Loucy (cell line): ENCODE results near the gene B4GALNT3.

Experiments used
- H2AFZ ChIP-seq: fragments of 200-600 bp; sonication (generic); 2 replicates; pipeline ENCODE4 v1.6.0; 2016; ENCODE audit warnings: antibody characterized with exemption, mild to moderate bottlenecking, low read length, moderate library complexity
- H3F3A ChIP-seq: fragments of 200-600 bp; 2 replicates; pipeline ENCODE4 v1.6.0; 2016; ENCODE audit warnings: antibody characterized with exemption, low read depth, mild to moderate bottlenecking
- H3K27me3 ChIP-seq: fragments of 200-600 bp; sonication (generic); 2 replicates; pipeline ENCODE4 v1.6.1; 2014; ENCODE audit warnings: low read length, mild to moderate bottlenecking; ENCODE audit not compliant: insufficient read depth, poor library complexity, severe bottlenecking
- H3K36me3 ChIP-seq: fragments of 200-600 bp; sonication (generic); 2 replicates; pipeline ENCODE4 v1.6.1; 2016; ENCODE audit warnings: low read length; ENCODE audit not compliant: insufficient read depth
- H3K4me1 ChIP-seq: fragments of 200-600 bp; sonication (generic); 2 replicates; pipeline ENCODE4 v1.5.1; 2014; ENCODE audit warnings: low read length, mild to moderate bottlenecking; ENCODE audit not compliant: insufficient read depth, poor library complexity, severe bottlenecking
- H3K4me2 ChIP-seq: fragments of 200-600 bp; sonication (generic); 2 replicates; pipeline ENCODE4 v1.6.0; 2014; ENCODE audit warnings: antibody characterized with exemption, low read length, low read depth, mild to moderate bottlenecking; ENCODE audit not compliant: poor library complexity, severe bottlenecking
- H3K4me3 ChIP-seq: fragments of 200-600 bp; sonication (generic); 2 replicates; pipeline ENCODE4 v1.5.1; 2014; ENCODE audit warnings: low read length, mild to moderate bottlenecking, mixed read lengths; ENCODE audit not compliant: poor library complexity, severe bottlenecking
- H3K79me2 ChIP-seq: fragments of 200-600 bp; sonication (generic); 2 replicates; pipeline ENCODE4 v1.6.1; 2014; ENCODE audit warnings: low read length; ENCODE audit not compliant: insufficient read depth
- H3K9ac ChIP-seq: fragments of 200-600 bp; sonication (generic); 2 replicates; pipeline ENCODE4 v1.6.0; 2014; ENCODE audit warnings: mild to moderate bottlenecking, low read depth, low read length, moderate library complexity; ENCODE audit not compliant: poor library complexity, severe bottlenecking
- H3K9me2 ChIP-seq: fragments of 200-600 bp; sonication (generic); replicated peaks from 2 replicates; pipeline ENCODE4 v1.6.1; 2016; ENCODE audit warnings: low read depth, low read length, mixed read lengths
- H3K9me3 ChIP-seq: fragments of 200-600 bp; sonication (generic); 2 replicates; pipeline ENCODE4 v1.6.1; 2014; ENCODE audit warnings: mild to moderate bottlenecking, antibody characterized with exemption, low read length, low read depth; ENCODE audit not compliant: insufficient read depth
- H4K20me1 ChIP-seq: fragments of 200-600 bp; sonication (generic); 2 replicates; pipeline ENCODE4 v1.6.0; 2014; ENCODE audit warnings: antibody characterized with exemption, low read length, mild to moderate bottlenecking; ENCODE audit not compliant: insufficient read depth, poor library complexity, severe bottlenecking
- CTCF ChIP-seq: fragments of 200-600 bp; sonication (generic); conservative IDR thresholded peaks from 2 replicates; pipeline ENCODE4 v1.5.1; 2014; ENCODE audit warnings: mild to moderate bottlenecking, antibody characterized with exemption, low read length
- EZH2phosphoT487 ChIP-seq: fragments of 200-600 bp; IDR thresholded peaks from 2 replicates; pipeline ENCODE4 v1.6.1; 2018; ENCODE audit warnings: antibody characterized with exemption, mild to moderate bottlenecking, moderate library complexity, borderline replicate concordance

The B4GALNT3 gene

GRCh38 chr12:563250-563781 lies 103.6 kb downstream of the B4GALNT3 start:
- Histone ChIP-seq H3K27me3 (no peaks in the 10 kb centered on the region), H3K79me2 (peaks cover 19% of the 10 kb centered on the region; the same call in 1 of the 2 replicates), H3K9me3 (no peaks in the 10 kb centered on the region), H3K4me1 (peaks cover 64% of the 10 kb centered on the region), H3F3A (peaks cover 4% of the 10 kb centered on the region; the same call in 1 of the 2 replicates), H2AFZ (peak overlapping the region; percentile 32; the same call in 1 of the 2 replicates), H3K9me2 (no peaks in the 10 kb centered on the region), H3K4me3 (peak overlapping the region; percentile 72), H3K9ac (peak overlapping the region; percentile 81), H3K36me3 (no peaks in the 10 kb centered on the region), H3K4me2 (peak overlapping the region; percentile 93), H4K20me1 (no peaks in the 10 kb centered on the region)
- TF ChIP-seq CTCF: no peak
- TF ChIP-seq EZH2phosphoT487: no peak

- no peaks in the 10 kb centered on the region for H3K27me3 ChIP-seq
- no peaks in the 10 kb centered on the region for H3K9me3 ChIP-seq
- no peak for TF ChIP-seq EZH2phosphoT487
- no peak for TF ChIP-seq CTCF
- H4K20me1 ChIP-seq: no peaks in the 10 kb centered on the region
- H3K4me3 ChIP-seq: peak overlapping the region; percentile 72
- H3K4me2 ChIP-seq: peak overlapping the region; percentile 93
- no peaks in the 10 kb centered on the region for H3K36me3 ChIP-seq
- peaks cover 4% of the 10 kb centered on the region; the same call in 1 of the 2 replicates for H3F3A ChIP-seq
- H3K9ac ChIP-seq: peak overlapping the region; percentile 81
- H3K79me2 ChIP-seq: peaks cover 19% of the 10 kb centered on the region; the same call in 1 of the 2 replicates
- H3K9me2 ChIP-seq: no peaks in the 10 kb centered on the region
- peaks cover 68% of the 10 kb centered on the region for H3K4me1 ChIP-seq
- H2AFZ ChIP-seq: peak overlapping the region; percentile 32; the same call in 1 of the 2 replicates
Measured at GRCh38 chr12:563787-564298, 104.1 kb downstream of the B4GALNT3 start.

DNA sequence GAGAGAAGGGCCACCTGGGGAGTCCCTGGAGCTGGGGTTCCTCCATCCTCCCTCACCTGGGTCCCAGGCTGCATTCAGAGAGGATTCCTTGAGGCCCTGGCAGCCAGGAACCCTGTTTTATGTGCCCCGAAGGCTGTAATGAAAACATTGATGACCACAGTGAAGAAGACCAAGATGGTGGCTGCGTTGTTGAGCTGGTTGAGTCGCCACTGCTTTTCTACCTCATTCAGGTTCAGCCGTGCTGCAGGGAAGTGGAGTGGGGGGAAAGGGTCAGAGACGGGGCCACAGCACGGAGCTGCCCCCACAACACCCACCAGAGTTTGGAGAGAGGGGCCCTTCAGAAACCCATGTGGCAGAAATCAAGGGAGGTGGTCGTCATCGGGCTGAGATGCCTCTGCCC lies 105.4 kb downstream of the B4GALNT3 start:
- H3K4me1 ChIP-seq: peaks cover 78% of the 10 kb centered on the region
- peak overlapping the region; percentile 93 for H3K4me2 ChIP-seq
- no peaks in the 10 kb centered on the region for H3K9me3 ChIP-seq
- H3K79me2 ChIP-seq: peaks cover 19% of the 10 kb centered on the region; the same call in 1 of the 2 replicates
- H2AFZ ChIP-seq: no peak overlapping the region
- H3K9me2 ChIP-seq: no peaks in the 10 kb centered on the region
- TF ChIP-seq CTCF: no peak
- TF ChIP-seq EZH2phosphoT487: no peak
- peaks cover 4% of the 10 kb centered on the region; the same call in 1 of the 2 replicates for H3F3A ChIP-seq
- H3K9ac ChIP-seq: peak overlapping the region; percentile 81
- H3K36me3 ChIP-seq: no peaks in the 10 kb centered on the region
- no peaks in the 10 kb centered on the region for H4K20me1 ChIP-seq
- no peaks in the 10 kb centered on the region for H3K27me3 ChIP-seq
- H3K4me3 ChIP-seq: peak overlapping the region; percentile 72
